Erythroblast (primary cell): ENCODE data around the gene UBE4B.

Experiments used
- GATA1 ChIP-seq: IDR thresholded peaks from 2 replicates; pipeline ENCODE4 v1.6.1; 2011; ENCODE audit warnings: low read depth, mild to moderate bottlenecking, control low read depth, low read length, moderate library complexity
- POLR2A ChIP-seq: IDR thresholded peaks from 2 replicates; pipeline ENCODE4 v1.6.1; 2011; ENCODE audit warnings: mild to moderate bottlenecking, low read length

DNA sequence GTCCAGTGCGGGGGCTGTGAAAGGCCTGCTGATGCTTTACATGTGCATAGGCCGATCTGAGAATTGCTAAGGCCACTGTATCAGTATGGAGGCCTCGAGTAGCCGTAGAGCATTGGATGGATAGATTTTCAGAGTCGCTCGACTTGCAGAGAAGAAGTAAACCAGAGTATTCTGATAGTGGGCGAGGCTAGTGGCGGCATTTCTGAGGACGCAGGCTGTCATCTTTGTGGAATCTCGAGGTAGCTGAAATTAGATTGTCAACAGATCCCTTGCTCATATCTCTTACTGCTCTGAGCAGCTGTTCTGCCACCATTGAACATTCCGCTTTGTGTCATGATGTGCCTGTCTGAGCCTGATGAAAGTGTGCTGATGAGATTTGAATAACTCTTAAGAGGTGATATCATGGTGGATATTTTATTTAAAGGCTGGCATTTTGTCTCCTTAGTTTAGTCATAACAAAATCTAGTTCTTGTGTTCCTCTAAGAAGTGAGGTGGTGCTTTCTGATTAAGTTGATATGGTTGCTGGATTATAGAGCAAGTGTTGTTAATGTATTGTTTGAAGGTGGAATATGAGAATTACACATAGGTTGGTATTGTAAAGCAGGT is 179.2 kb downstream of the UBE4B start:
- TF ChIP-seq POLR2A (no peak), GATA1 (no peak)
